PC-9 (cell line): Measurements from ENCODE around the gene ANKRD40CL.

Source experiments
- CTCF ChIP-seq: fragments of 200-600 bp; sonication (generic); conservative IDR thresholded peaks from 2 replicates; pipeline ENCODE4 v1.6.1; 2017; ENCODE audit warnings: mixed run types, antibody characterized with exemption, mild to moderate bottlenecking, moderate library complexity
- EZH2 ChIP-seq: fragments of 200-600 bp; sonication (generic); IDR thresholded peaks from 2 replicates; pipeline ENCODE4 v1.8.0; 2017; ENCODE audit warnings: antibody characterized with exemption, low read depth

DNA sequence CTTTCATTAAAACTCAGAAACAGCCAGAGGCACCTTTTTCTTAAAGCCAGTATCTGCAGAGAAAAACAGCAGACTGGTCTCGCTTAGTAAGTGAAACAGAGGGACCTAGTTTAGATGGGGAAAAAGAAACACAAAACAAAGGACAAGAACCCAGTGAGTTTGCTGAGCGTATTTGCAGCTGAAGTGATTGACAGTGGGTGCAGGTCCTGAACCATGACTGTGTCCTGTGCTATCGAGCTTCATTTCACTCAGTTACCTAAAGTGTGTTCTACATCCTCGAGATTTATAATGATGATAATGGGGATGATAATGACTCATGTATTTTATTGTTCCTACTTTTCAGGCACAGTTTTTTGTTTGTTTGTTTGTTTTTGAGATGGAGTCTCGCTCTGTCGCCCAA, 36.4 kb upstream of the ANKRD40CL start:
- TF ChIP-seq CTCF, result no peak
- no peak for TF ChIP-seq EZH2
